Left ventricle myocardium inferior (tissue), 1 donor: Measurements from ENCODE around the gene COL4A2. TPM values are rescaled to one million over a fixed set of nuclear protein-coding genes. Genes with fewer than 3 reads are reported as not detected.

ENCODE experiments used
- DNase-seq: peaks from one replicate; pipeline ENCODE4 v3.0.0-alpha.2; 2020
- H3K27ac ChIP-seq: fragments of 200-600 bp; replicated peaks from 2 replicates; pipeline ENCODE4 v1.8.0; 2021
- H3K27me3 ChIP-seq: fragments of 200-600 bp; 2 replicates; pipeline ENCODE4 v1.8.0; 2021; ENCODE audit warnings: low read depth
- H3K36me3 ChIP-seq: fragments of 200-600 bp; 2 replicates; pipeline ENCODE4 v1.8.0; 2021
- H3K4me1 ChIP-seq: fragments of 200-600 bp; 2 replicates; pipeline ENCODE4 v1.8.0; 2021
- H3K4me3 ChIP-seq: fragments of 200-600 bp; 2 replicates; pipeline ENCODE4 v1.8.0; 2021; ENCODE audit warnings: mild to moderate bottlenecking, moderate library complexity
- H3K9me3 ChIP-seq: fragments of 200-600 bp; replicated peaks from 2 replicates; pipeline ENCODE4 v1.8.0; 2021
- intact Hi-C: fragments of 100-400 bp; cut with micrococcal nuclease; formaldehyde crosslinking; loops from one replicate; pipeline ENCODE4 v1.11.0; 2022
- total RNA-seq: library from RNA; stranded (reverse); fragmentation: NEBNext Ultra II Directional; extraction: Animal tissue kit (Norgen Biotek cat#: 25700); gene quantifications from one replicate; pipeline ENCODE4 v1.2.1, GENCODE V29; 2021
- TF ChIP-seq, protein P1 (sequence below): fragments of 200-600 bp; IDR thresholded peaks from 2 replicates; pipeline ENCODE4 v1.8.0; 2021; ENCODE audit warnings: antibody characterized with exemption, mild to moderate bottlenecking, borderline replicate concordance
- donor health status: DM: no; HTN: yes; CAD: no; lungs with severe emphysema.

Gene COL4A2
- total RNA-seq, 1 donor from 2014 or later = 117 TPM

DNA sequence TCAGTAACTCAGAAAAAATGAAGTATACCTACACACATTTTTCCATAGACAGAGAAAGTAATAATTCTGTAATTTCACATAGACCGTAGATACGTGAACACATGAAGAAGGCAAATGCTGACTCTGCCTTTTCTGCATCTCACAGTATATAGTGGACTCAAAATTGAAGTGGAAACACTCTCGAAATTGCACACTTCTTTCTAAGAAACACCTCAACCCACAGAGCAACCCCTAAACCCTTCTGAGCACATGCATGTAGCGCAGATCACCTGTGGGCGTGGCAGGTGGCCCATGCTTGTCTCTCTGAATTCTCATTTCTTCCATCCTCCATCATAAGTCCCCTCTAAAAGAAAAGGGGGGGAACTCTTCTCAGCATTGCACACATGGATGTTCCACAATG lies 34.9 kb upstream of the COL4A2 start:
- Histone ChIP-seq H3K4me1 (peaks cover 96% of the 10 kb centered on the region), H3K27ac (peak overlapping the region; percentile 33), H3K36me3 (peaks cover 5% of the 10 kb centered on the region), H3K27me3 (no peaks in the 10 kb centered on the region), H3K9me3 (no peaks in the 10 kb centered on the region), H3K4me3 (no peak overlapping the region)
- TF ChIP-seq, protein P1, sequence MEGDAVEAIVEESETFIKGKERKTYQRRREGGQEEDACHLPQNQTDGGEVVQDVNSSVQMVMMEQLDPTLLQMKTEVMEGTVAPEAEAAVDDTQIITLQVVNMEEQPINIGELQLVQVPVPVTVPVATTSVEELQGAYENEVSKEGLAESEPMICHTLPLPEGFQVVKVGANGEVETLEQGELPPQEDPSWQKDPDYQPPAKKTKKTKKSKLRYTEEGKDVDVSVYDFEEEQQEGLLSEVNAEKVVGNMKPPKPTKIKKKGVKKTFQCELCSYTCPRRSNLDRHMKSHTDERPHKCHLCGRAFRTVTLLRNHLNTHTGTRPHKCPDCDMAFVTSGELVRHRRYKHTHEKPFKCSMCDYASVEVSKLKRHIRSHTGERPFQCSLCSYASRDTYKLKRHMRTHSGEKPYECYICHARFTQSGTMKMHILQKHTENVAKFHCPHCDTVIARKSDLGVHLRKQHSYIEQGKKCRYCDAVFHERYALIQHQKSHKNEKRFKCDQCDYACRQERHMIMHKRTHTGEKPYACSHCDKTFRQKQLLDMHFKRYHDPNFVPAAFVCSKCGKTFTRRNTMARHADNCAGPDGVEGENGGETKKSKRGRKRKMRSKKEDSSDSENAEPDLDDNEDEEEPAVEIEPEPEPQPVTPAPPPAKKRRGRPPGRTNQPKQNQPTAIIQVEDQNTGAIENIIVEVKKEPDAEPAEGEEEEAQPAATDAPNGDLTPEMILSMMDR = no peak
- intact Hi-C loops = no loop called here
- DNase-seq = no peak

DNA sequence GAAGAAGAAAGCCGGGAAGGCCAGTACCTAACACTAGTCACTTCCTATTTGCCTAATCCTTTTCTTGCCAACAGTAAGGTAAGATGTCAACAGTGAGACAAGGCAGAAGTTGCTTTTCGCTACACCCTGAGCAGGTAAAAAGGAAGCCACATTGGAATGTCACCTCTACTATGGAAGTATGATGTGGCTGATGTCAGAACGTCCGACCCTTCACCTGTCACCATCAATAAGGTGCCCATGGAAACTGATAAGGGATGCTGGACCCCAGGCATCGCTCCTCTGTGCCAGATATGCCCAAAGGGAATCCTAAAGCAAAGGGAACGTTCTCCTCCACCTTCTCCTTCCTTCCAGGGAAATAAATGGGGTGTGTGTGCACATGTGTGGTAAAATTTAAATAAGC lies 34.4 kb upstream of the COL4A2 start:
- DNase-seq = no peak
- H3K27ac ChIP-seq = peak overlapping the region; percentile 33

DNA sequence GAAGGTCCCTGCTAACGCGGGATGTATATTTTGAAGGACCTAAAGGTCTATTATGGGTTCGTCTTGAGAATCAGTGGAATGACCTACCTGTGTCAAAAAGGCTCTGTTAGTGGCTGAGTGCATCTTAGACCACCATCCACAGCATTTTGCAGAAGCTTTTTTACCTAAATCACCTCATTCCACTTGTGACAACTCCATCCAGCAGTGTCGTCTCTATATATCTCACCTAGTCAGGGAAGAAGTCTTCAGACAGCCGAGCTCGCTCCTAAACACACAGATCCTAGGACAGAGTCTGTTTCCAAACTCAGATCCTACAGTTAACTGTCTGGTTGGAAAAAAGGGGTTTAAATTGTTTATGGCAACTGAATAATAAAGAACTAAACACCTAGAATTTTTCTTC lies 33.8 kb upstream of the COL4A2 start:
- TF ChIP-seq, protein P1 = no peak
- Histone ChIP-seq H3K27ac (peak overlapping the region; percentile 57), H3K27me3 (no peaks in the 10 kb centered on the region), H3K4me3 (no peak overlapping the region), H3K4me1 (peaks cover 96% of the 10 kb centered on the region), H3K9me3 (no peaks in the 10 kb centered on the region), H3K36me3 (peaks cover 5% of the 10 kb centered on the region)
- intact Hi-C loops = no loop called here
- no peak for DNase-seq

More for the DNA sequence above, 34.4 kb upstream of the COL4A2 start:
- peaks cover 96% of the 10 kb centered on the region for H3K4me1 ChIP-seq
- TF ChIP-seq, protein P1 = no peak
- H3K4me3 ChIP-seq = no peak overlapping the region
- no peaks in the 10 kb centered on the region for H3K27me3 ChIP-seq
- intact Hi-C loops = no loop called here
- peaks cover 5% of the 10 kb centered on the region for H3K36me3 ChIP-seq
- H3K9me3 ChIP-seq = no peaks in the 10 kb centered on the region

DNA sequence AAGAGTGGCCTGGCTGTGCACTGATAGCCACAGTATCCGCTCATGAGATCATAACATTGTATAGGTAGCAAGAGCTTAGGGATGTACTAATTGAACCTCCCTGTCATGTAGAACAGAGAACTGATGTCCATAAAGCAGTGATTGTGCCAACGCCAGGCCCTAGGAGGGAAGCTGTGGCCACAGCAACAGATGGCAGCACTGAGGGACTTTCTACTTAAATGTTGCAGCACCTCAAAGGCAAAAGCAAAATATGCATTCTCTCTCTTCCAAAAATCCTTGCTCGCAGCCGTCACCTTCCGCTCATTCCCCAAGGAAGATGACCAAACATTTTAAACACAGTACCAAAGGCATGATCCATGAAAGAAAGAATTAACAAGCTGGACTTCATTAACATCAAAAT lies 32.4 kb upstream of the COL4A2 start:
- peak overlapping the region; percentile 57 for H3K27ac ChIP-seq

DNA sequence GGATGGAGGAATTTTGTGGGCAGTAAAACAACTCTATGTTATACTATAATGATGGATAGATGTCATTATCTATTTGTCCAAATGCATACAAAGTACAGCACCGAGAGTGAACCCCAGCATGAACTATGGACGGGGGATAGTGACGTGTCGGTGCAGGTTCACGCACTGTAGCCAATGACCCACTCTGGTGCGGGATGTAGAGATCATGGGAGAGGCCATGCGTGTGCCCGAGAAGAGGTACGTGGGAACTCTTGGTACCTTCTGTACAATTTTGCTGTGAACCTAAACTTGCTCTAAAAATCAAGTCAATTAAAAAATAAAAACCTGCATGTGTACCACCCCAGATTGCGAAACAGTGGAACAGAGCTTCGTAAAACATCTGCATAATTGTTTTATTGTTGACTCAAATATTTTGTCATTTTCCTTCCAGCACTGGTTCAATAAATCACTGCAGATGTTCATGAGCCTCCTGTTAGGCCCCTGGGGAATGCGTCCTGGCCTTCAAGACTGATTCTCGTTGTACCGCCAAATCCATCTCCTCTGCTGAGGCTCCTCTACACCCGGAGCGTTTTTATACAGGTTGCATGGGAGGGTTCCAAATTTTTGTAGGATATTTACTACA lies 31.0 kb upstream of the COL4A2 start:
- peak; percentile 76 for DNase-seq
- intact Hi-C loops = no loop called here
- Histone ChIP-seq H3K4me3 (no peak overlapping the region), H3K36me3 (peaks cover 5% of the 10 kb centered on the region), H3K9me3 (no peaks in the 10 kb centered on the region), H3K4me1 (peaks cover 94% of the 10 kb centered on the region), H3K27ac (peak overlapping the region; percentile 57), H3K27me3 (no peaks in the 10 kb centered on the region)
- TF ChIP-seq, protein P1 = no peak

More for the DNA sequence above, 32.4 kb upstream of the COL4A2 start:
- DNase-seq = no peak
- Histone ChIP-seq H3K4me1 (peaks cover 96% of the 10 kb centered on the region), H3K36me3 (peaks cover 5% of the 10 kb centered on the region), H3K27me3 (no peaks in the 10 kb centered on the region), H3K4me3 (no peak overlapping the region), H3K9me3 (no peaks in the 10 kb centered on the region)
- intact Hi-C loops = no loop called here
- TF ChIP-seq, protein P1 = peak; percentile 62
